K562 (cell line): ENCODE measurements around the gene SHISA7. TPM values are rescaled to one million over a fixed set of nuclear protein-coding genes. Genes with fewer than 3 reads are reported as not detected.

ENCODE experiments used
- ATAC-seq: fragments of 200-7000 bp; cut with Tn5 transposase; 3 replicates; pipeline ENCODE4 v1.9.1; 2020; ENCODE audit warnings: moderate library complexity
- BruUV-seq: library from RNA; stranded (reverse); fragments of 400-500 nt; replicated peaks from 2 replicates; lab custom pipeline; 2021; lab: Mats Ljungman, UMichigan
- CTCF ChIA-PET: fragments of 300-600 bp; formaldehyde crosslinking; extraction: SDS; loops from one replicate; lab custom pipeline; 2021; ENCODE audit warnings: low intra/inter-chr PET ratio; lab: Yijun Ruan, JAX
- POLR2A ChIA-PET: fragments of 300-600, 350-650 bp; sonication (Branson Sonifier 250); formaldehyde crosslinking; extraction: SDS; loops from one replicate; lab custom pipeline; 2021; ENCODE audit warnings: antibody characterized with exemption, inconsistent platforms; lab: Yijun Ruan, JAX
- DNase-seq, 4 experiments: peaks; one replicate each; pipeline versions ENCODE4 v3.0.0 to v3.0.0-alpha.2; 2011 to 2018; ENCODE audit warnings: low spot score in 3 of 4, mixed read lengths in 3 of 4; ENCODE audit errors: extremely low read depth in 1 of 4
- FAIRE-seq: peaks from 2 replicates; lab custom pipeline; 2011; peaks lifted over from hg19 to GRCh38; lab: Jason Lieb, UNC
- H2AFZ ChIP-seq: 2 replicates; pipeline ENCODE4 v1.6.0; 2011; ENCODE audit warnings: low read depth, low read length, control low read depth, inconsistent platforms
- H3K27ac ChIP-seq: fragments of 200-600 bp; 3 replicates; pipeline ENCODE4 v1.8.0; 2011; ENCODE audit warnings: low read depth, mild to moderate bottlenecking, control low read depth, inconsistent platforms, low read length, moderate library complexity, mixed read lengths; ENCODE audit errors: extremely low read depth
- H3K27me3 ChIP-seq, 2 experiments: fragments of 300-600 bp in 1 of 2; 2 replicates in 1 of 2; 3 replicates in 1 of 2; pipeline versions ENCODE4 v1.6.0 to v1.8.0; 2011; ENCODE audit warnings: inconsistent platforms in 2 of 2, low read length in 2 of 2, mild to moderate bottlenecking in 1 of 2, mixed read lengths in 1 of 2, moderate library complexity in 1 of 2; ENCODE audit not compliant: control insufficient read depth in 2 of 2, insufficient read depth in 2 of 2
- H3K36me3 ChIP-seq: fragments of 300-600 bp; 3 replicates; pipeline ENCODE4 v1.8.0; 2011; ENCODE audit warnings: mild to moderate bottlenecking, low read length, inconsistent platforms; ENCODE audit not compliant: control insufficient read depth, insufficient read depth
- H3K4me1 ChIP-seq, 2 experiments: fragments of 200-600 bp in 1 of 2; replicated peaks in 1 of 2; 2 replicates in 1 of 2; 3 replicates in 1 of 2; pipeline versions ENCODE4 v1.5.1 to v1.8.0; 2011; ENCODE audit warnings: inconsistent platforms in 2 of 2, low read length in 2 of 2, mild to moderate bottlenecking in 1 of 2, mixed read lengths in 1 of 2, moderate library complexity in 1 of 2; ENCODE audit not compliant: control insufficient read depth in 2 of 2, insufficient read depth in 2 of 2
- H3K4me2 ChIP-seq: 2 replicates; pipeline ENCODE4 v1.6.1; 2011; ENCODE audit warnings: low read length, control low read depth, inconsistent platforms, mixed read lengths; ENCODE audit not compliant: insufficient read depth
- H3K4me3 ChIP-seq: fragments of 200-600 bp; sonication (generic), shearing (Covaris generic); 2 replicates; pipeline ENCODE4 v1.5.1; 2016; ENCODE audit warnings: control low read depth, inconsistent platforms
- H3K79me2 ChIP-seq: fragments of 200-600 bp; 3 replicates; pipeline ENCODE4 v1.8.0; 2011; ENCODE audit warnings: low read length, inconsistent platforms; ENCODE audit not compliant: control insufficient read depth, insufficient read depth
- H3K9ac ChIP-seq, 2 experiments: 2 replicates each; pipeline versions ENCODE4 v1.6.0 to v1.6.1; 2011; ENCODE audit warnings: low read depth in 2 of 2, low read length in 2 of 2, control low read depth in 1 of 2, inconsistent platforms in 1 of 2, mild to moderate bottlenecking in 1 of 2, mixed read lengths in 1 of 2; ENCODE audit not compliant: insufficient read depth in 1 of 2
- H3K9me1 ChIP-seq: one replicate; pipeline ENCODE4 v1.6.0; 2011; ENCODE audit warnings: inconsistent platforms, mild to moderate bottlenecking, low read length, moderate library complexity; ENCODE audit not compliant: control insufficient read depth, insufficient read depth
- H3K9me3 ChIP-seq: replicated peaks from 2 replicates; pipeline ENCODE4 v1.5.1; 2011; ENCODE audit warnings: low read depth, low read length, inconsistent platforms; ENCODE audit not compliant: control insufficient read depth, insufficient read depth
- H4K20me1 ChIP-seq: replicated peaks from 2 replicates; pipeline ENCODE4 v1.6.1; 2011; ENCODE audit warnings: low read length, inconsistent platforms, mixed read lengths; ENCODE audit not compliant: control insufficient read depth, insufficient read depth
- CEBPB ChIP-seq: fragments of 450-650 bp; IDR thresholded peaks from 2 replicates; pipeline ENCODE4 v1.6.1; 2016; ENCODE audit warnings: missing genetic modification characterization, missing compliant biosample characterization
- CHCHD3 ChIP-seq: fragments of 250-450 bp; sonication (Bioruptor Pico); IDR thresholded peaks from 2 replicates; pipeline ENCODE4 v2.1.2; 2022; ENCODE audit warnings: mild to moderate bottlenecking
- FOXP4 ChIP-seq: sonication (generic); formaldehyde crosslinking; IDR thresholded peaks from 2 replicates; pipeline ENCODE4 v1.8.0; 2022; ENCODE audit warnings: mild to moderate bottlenecking, missing genetic modification reagents, borderline replicate concordance
- HDAC1 ChIP-seq, 2 experiments: fragments of 450-650 bp; IDR thresholded peaks; 2 replicates each; pipeline ENCODE4 v1.6.1; 2016 to 2017; ENCODE audit warnings: inconsistent platforms in 1 of 2, mild to moderate bottlenecking in 1 of 2, moderate library complexity in 1 of 2
- HNRNPK ChIP-seq: fragments of 200-400 bp; formaldehyde crosslinking; IDR thresholded peaks from one replicate; pipeline ENCODE4 v1.6.1; 2018; ENCODE audit warnings: mild to moderate bottlenecking, low read depth, low read length; ENCODE audit not compliant: poor library complexity, severe bottlenecking
- MEIS2 ChIP-seq: fragments of 450-650 bp; IDR thresholded peaks from 2 replicates; pipeline ENCODE4 v1.6.1; 2014; ENCODE audit warnings: mild to moderate bottlenecking; ENCODE audit not compliant: partially characterized antibody
- NFE2 ChIP-seq: IDR thresholded peaks from 2 replicates; pipeline ENCODE4 v1.6.1; 2014; ENCODE audit warnings: antibody characterized with exemption, low read depth
- SAFB2 ChIP-seq: fragments of 200-400 bp; formaldehyde crosslinking; IDR thresholded peaks from 2 replicates; pipeline ENCODE4 v1.6.1; 2018; ENCODE audit warnings: borderline replicate concordance, low read length, low read depth, moderate library complexity; ENCODE audit not compliant: severe bottlenecking
- WGBS: fragments of 100-300 bp; shearing (Covaris generic); methylation state at CpG from one replicate; pipeline ENCODE4 v1.1.6; 2016; ENCODE audit warnings: low coverage, mixed read lengths; ENCODE audit not compliant: insufficient coverage; ENCODE audit errors: missing lambda C conversion rate; 5-methylcytosine and 5-hydroxymethylcytosine counted together
- in situ Hi-C: fragments of 300-500 bp; cut with MboI; formaldehyde crosslinking; loops from 4 replicates; pipeline ENCODE4 v1.15.0; 2018; ENCODE audit warnings: inconsistent platforms, mixed read lengths
- intact Hi-C: fragments of 100-400 bp; cut with micrococcal nuclease; formaldehyde crosslinking; loops from 2 replicates; pipeline ENCODE4 v1.14.2; 2022
- polyA plus RNA-seq, 8 experiments: library from polyadenylated mRNA; depleted of rRNA in 4 of 8; stranded (reverse) in 5 of 8; unstranded in 3 of 8; fragments of >200 nt; fragmentation: Nextera tagmentation in 2 of 8; fragmentation: Illumina TruSeq in 1 of 8; extraction: Ambion mirVana in 2 of 8; extraction: Trizol in 1 of 8; gene quantifications; 2 replicates each; pipeline versions ENCODE4 v1.2.1 to v1.2.3, GENCODE V29; 2011 to 2014; ENCODE audit warnings: inconsistent platforms in 1 of 8, missing spikeins in 1 of 8
- total RNA-seq, 7 experiments: library from RNA; depleted of rRNA in 6 of 7; stranded (reverse); fragments of >200 nt in 6 of 7; fragmentation: Illumina TruSeq in 2 of 7; extraction: Trizol in 2 of 7; gene quantifications; 2 replicates each; pipeline versions ENCODE4 v1.2.1 to v1.2.3, GENCODE V29; 2011 to 2021; ENCODE audit warnings: low replicate concordance in 1 of 7
- TF ChIP-seq, protein P1 (sequence below): sonication (generic); formaldehyde crosslinking; IDR thresholded peaks from 2 replicates; pipeline ENCODE4 v1.8.1; 2023; ENCODE audit warnings: mild to moderate bottlenecking, missing genetic modification reagents

SHISA7 gene
- total and polyA plus RNA-seq, 9 of the 15 experiments (the other 6 are each of a cell fraction or from before 2014, with no cell fraction given) = 0.01 to 0.40 (median 0.07) TPM

- TF ChIP-seq, protein P1, sequence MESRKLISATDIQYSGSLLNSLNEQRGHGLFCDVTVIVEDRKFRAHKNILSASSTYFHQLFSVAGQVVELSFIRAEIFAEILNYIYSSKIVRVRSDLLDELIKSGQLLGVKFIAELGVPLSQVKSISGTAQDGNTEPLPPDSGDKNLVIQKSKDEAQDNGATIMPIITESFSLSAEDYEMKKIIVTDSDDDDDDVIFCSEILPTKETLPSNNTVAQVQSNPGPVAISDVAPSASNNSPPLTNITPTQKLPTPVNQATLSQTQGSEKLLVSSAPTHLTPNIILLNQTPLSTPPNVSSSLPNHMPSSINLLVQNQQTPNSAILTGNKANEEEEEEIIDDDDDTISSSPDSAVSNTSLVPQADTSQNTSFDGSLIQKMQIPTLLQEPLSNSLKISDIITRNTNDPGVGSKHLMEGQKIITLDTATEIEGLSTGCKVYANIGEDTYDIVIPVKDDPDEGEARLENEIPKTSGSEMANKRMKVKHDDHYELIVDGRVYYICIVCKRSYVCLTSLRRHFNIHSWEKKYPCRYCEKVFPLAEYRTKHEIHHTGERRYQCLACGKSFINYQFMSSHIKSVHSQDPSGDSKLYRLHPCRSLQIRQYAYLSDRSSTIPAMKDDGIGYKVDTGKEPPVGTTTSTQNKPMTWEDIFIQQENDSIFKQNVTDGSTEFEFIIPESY (CRISPR knock-in tag) = 0 out of 2 replicates have a peak, but pooled peaks have one; percentile 14
- TF ChIP-seq HDAC1 (IDR thresholded peaks at IDR 0.05) (peak in 1 of 2 experiments; percentile 41; a peak in 1 of 4 replicates), FOXP4 (CRISPR knock-in tag) (no peak)
- TF ChIP-seq, all 486 proteins: peak for 20
Measured at GRCh38 chr19:55447421-55448174, 4.5 kb upstream of the SHISA7 start (continued).

DNA sequence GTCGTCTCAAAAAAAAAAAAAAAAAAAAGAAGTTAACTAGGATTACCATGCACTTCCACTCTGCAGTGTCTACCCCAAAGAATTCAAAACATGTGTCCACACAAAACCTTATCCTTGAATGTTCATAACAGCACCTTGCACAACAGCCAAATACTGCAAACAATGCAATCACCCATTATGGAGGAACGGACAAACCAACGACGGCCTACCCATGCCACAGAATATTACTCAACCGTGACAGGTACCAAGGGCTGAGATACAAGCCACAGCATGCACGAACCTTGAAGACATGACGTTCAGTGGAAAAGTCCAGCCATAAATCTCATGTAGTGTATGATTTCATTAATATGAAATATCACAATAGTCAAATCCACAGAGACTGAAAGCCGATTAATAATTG lies 3.0 kb upstream of the SHISA7 start:
- Histone ChIP-seq H3K9me3 (no peaks in the 10 kb centered on the region), H3K4me3 (no peak overlapping the region), H3K4me1 (peaks cover 15 to 61% of the 10 kb centered on the region in 2 experiments), H3K4me2 (no peak overlapping the region), H3K9ac (no peak overlapping the region), H3K36me3 (no peaks in the 10 kb centered on the region), H4K20me1 (no peaks in the 10 kb centered on the region), H2AFZ (no peak overlapping the region), H3K27me3 (peaks cover 6 to 37% of the 10 kb centered on the region in 2 experiments), H3K27ac (no peak overlapping the region), H3K79me2 (no peaks in the 10 kb centered on the region), H3K9me1 (no peaks in the 10 kb centered on the region)
- FAIRE-seq (no peak), ATAC-seq (no peak), DNase-seq (no peak)
- TF ChIP-seq MEIS2 (no peak), CHCHD3 (CRISPR knock-in tag) (no peak), CEBPB (0 out of 2 replicates have a peak, but pooled peaks have one; percentile 10), SAFB2 (no peak), NFE2 (no peak), HNRNPK (no peak)
- intact Hi-C loops (no loop called here), in situ Hi-C loops (loop anchor here (25.0 kb wide), 1 partner anchor 784 kb away; the partner anchor contains the start of gene LILRB4)
- CTCF ChIA-PET = interaction anchor here (0.6 kb wide), 1 partner anchor 565 kb away, joined by 3 read pairs; no protein-coding TSS in a partner anchor
- 34% methylated on average over 7 of the region's 8 CpGs for WGBS
- BruUV-seq = no TSS peak
- POLR2A ChIA-PET = interaction anchor here (1.4 kb wide), 1 partner anchor 9 kb away, joined by 4 read pairs; no protein-coding TSS in a partner anchor
